GM21619 (cell line): ENCODE results near the gene UROC1.
"Not testable (repeated sequence)": the region's sequence is repeated elsewhere in the genome, so short reads cannot be mapped to it uniquely, and the experiment has no call there.

Experiments
- ATAC-seq: cut with Tn5 transposase; IDR thresholded peaks from one replicate; pipeline ENCODE4 v1.9.1; 2021; ENCODE audit not compliant: unreplicated experiment

UROC1 gene

GRCh38 chr3:126547721-126548120 is 30.1 kb upstream of the UROC1 start:
- no peak for ATAC-seq

- ATAC-seq = no peak
Observed at GRCh38 chr3:126546549-126547239, 29.1 kb upstream of the UROC1 start.

GRCh38 chr3:126546013-126546412 is 28.4 kb upstream of the UROC1 start:
- ATAC-seq = no peak

DNA sequence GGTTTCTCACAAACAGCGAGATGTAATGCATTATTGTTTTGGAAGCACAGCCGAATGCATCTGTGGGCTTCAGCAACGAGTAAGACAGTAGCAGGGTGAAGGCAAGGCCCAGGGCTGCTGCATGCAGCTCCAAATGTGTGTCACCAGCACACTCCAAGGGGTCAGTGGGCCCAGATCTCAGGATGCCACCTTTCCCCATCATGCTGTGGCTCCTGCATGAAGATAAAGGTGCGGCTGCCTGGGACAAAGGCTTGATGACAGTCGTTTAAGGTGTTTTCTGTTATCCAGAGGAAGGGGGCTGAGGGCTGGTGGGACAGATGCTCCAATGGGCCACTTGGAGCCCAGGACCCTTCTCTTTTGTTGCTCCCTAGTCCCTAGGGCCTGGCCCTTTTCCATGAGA is 28.0 kb upstream of the UROC1 start:
- ATAC-seq = no peak

DNA sequence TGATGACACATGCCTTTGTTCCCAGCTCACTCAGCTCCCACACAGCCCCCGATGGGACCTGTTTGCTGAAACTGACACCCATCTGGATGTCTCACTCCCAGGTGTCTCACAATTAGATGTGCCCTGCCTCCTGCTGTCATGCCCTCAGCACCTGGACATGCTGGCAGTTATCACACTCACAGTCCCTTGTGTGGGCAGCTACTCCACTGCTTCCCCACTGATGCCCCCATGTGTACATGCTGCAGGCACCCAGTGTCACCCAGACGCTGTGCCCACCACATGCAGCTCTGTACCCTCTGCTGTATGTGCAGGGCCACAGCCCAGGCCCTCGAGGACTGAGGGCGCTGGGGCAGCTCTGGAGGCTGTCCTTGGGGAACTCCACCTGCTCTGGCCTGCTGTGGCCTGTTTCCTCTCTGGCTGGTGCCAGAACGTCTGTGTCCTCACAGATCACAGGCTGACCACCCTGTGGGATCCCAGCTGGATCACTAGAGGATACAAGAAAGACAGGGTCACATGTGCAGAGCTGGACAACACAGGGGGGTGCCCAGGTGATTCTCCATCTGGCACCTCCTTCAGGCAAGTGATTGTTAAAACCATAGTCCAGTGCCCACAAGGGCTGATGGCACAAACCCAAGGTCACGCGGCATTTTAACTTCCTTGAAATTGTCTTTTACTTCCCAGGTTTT is 27.2 kb upstream of the UROC1 start:
- ATAC-seq = no peak

GRCh38 chr3:126543457-126544061 is 26.0 kb upstream of the UROC1 start:
- ATAC-seq = no peak

DNA sequence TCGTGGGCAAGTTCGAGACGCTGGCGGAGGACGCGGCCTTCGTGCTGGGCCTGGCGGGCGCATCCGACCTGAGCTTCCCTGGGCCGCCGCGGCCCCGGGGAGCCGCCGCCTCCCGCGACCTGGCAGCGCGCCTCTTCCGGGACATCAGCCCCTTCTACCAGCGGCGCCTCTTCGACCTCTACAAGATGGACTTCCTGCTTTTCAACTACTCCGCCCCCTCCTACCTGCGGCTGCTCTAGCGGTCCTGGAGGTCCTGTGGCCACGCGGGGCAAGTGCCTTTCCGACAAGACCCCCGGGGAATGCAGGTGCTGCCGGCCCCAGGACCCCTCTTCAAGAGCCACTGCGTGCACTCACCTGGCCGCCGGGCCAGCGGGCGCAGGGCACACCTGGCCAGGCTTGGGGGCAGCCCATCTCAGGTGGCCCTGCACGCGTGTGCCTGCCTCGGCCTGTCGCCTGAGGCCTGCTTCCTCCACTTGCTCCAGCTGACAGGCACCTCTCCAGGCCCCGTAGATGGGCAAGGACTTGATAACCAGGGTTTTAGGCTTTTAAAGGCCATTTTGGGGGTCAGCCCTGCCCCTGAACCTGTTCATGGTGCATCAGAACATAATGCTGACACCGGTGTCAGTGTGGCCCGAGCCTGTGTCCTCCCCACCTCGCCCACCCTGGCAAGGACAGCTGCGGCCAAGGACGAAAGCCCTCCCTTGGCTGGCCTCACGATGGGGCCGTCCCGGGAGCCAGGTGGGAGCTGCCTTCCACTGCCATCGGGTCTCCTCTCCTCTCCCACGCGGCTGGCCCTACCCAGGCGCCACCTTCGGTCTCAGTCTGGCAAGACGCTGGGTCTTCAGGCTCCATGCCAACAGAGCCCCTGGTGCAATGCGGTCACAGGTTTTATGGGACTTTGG is 25.0 kb upstream of the UROC1 start:
- ATAC-seq = no peak

DNA sequence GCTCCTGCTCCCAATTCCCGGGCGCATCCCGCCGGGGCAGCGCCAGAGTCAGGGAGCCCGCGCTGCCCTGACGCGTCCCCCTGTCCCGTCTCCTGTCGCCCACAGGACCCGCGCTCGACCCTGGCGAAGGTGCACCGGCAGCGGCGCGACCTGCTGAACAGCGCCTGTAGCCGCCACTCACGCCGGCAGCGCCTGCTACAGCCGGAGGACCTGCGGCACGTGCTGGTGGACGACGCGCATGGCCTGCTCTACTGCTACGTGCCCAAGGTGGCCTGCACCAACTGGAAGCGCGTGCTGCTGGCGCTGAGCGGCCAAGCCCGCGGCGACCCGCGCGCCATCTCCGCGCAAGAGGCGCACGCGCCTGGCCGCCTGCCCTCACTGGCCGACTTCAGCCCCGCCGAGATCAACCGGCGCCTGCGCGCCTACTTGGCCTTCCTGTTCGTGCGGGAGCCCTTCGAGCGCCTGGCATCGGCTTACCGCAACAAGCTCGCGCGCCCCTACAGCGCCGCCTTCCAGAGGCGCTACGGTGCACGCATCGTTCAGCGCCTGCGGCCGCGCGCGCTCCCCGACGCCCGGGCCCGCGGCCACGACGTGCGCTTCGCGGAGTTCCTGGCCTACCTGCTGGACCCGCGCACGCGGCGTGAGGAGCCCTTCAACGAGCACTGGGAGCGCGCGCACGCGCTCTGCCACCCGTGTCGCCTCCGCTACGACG is 24.2 kb upstream of the UROC1 start:
- no peak for ATAC-seq

- ATAC-seq = no peak
Observed at GRCh38 chr3:126540951-126541627, 23.5 kb upstream of the UROC1 start.

DNA sequence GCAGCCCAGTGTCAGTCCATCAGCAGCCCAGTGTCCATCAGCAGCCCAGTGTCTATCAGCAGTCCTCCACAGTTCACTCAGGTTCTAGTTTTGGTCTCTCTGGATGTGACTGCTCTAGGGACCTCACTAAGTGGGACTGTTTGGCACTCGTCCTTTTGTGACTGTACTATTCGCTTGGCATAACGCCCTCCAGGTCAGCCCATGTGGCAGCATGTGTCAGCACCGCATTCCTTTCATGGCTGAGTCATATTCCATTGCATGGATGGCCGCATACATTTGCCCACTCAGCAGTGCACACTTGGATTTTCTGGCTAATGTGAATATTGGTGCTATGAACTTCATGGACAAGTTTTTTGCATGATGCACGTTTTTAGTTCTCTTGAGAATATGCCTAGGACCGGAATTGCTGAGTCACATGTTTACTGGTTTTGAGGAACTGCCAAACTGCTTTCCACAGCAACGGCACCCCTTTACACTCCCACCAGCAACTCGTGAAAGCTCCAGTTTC is 22.8 kb upstream of the UROC1 start:
- no peak for ATAC-seq

- ATAC-seq = no peak
Observed at GRCh38 chr3:126539558-126540250, 22.1 kb upstream of the UROC1 start.

- no peak for ATAC-seq
Observed at GRCh38 chr3:126538966-126539365, 21.4 kb upstream of the UROC1 start.

- ATAC-seq = no peak
Observed at GRCh38 chr3:126538316-126538715, 20.7 kb upstream of the UROC1 start.

DNA sequence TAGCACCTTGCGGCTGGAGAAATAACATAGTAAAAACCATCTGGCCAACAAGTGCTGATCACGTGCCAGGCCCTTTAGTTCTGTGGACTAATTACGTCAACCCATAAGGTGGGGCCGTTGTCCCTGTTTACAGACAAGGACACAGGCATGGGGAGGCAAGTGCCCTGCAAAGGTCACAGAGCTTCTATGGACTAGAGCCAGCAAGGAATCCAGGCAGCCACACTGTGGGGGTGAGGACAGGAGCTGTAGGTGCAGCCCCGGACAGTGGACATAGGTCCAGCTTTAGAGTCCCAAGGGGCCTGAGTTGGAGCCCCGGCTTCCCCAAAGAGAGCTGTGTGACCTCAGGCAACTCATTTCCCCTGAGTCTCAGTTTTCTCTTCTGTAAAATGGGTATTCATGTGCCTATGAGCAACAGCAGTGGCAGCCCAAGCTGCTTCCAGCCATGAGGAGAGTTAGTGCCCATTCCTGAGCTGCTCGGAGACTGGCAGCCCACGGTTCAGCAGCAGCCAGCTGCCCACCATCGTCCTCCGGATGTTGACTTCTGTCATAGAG is 20.2 kb upstream of the UROC1 start:
- ATAC-seq = no peak

DNA sequence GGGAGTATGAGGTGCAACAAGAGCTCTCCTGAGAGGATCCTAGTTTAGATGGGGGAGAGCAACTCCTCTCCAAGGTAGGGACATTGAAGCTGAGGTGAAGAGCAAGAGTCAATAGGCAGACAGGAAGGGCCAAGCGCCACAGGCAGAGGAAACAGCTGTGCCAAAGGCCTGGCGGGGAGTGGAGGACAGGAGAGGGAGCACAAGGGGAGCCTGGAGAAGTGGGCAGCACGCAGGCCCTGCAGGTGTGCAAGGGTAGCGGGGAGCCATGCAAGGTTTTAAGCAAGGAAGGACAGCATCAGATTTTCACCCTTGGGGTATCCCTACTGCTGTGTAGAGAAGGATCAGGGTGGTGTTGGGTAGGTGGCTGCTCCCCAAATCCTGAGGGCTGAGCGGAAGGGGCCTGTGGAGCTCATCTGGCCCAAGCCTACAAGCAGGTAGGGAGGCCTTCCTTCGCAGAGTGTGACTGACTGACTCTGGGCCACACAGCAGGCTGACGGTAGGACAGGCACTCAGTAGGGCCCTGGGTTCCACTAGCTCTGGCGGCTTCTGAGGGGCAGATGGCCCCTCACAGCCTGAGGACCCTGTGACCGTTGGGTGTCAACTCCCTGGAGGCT is 19.6 kb upstream of the UROC1 start:
- no peak for ATAC-seq

DNA sequence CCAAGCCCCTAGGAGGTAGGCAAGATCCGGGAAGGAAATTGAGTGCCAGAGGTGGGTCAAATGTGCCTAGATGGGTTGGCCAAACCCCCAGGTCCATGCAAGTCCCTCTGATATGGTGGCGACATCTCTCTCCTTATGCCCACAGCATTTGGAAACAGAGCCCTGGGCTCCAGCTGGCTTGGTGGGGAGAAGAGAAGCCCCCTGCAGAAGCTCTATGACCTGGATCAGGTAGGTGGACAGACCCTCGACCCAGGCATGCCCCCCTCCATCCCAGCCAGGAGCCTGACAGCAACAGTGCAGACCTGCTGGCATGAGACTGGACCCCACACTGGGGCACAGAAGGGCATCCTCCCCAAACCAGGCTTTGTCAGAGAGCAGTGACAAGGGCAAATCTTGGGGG is 18.6 kb upstream of the UROC1 start:
- no peak for ATAC-seq

DNA sequence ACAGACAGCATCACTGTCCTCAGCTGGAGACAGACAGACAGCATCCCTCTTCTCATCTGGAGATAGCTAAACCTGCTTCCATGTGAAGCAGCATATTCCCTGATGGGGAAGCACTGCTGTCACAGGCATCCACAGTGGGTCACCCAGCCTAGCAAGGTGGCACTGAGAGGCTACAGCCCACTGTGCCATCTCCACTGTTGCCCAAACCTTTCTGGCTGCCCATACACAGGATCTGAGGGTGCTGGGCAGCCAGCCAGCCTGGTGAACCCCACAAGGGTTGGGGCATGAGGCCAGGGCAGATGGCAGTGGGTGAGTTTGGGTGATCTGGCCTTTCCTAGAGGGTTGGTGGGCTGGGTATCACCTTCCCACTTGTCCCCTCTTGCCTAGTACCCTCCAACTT is 18.1 kb upstream of the UROC1 start:
- ATAC-seq = no peak

GRCh38 chr3:126534716-126535115 is 17.1 kb upstream of the UROC1 start:
- not testable (repeated sequence) for ATAC-seq

- ATAC-seq = no peak
Observed at GRCh38 chr3:126533506-126533905, 15.9 kb upstream of the UROC1 start.
